ENCODE results near the gene RASAL3. TPM values are rescaled to one million over a fixed set of nuclear protein-coding genes. Genes with fewer than 3 reads are reported as not detected.

The RASAL3 gene
- total RNA-seq, 4 donors from 2014 or later, result 2.2 to 5.7 (median 2.9) TPM

DNA sequence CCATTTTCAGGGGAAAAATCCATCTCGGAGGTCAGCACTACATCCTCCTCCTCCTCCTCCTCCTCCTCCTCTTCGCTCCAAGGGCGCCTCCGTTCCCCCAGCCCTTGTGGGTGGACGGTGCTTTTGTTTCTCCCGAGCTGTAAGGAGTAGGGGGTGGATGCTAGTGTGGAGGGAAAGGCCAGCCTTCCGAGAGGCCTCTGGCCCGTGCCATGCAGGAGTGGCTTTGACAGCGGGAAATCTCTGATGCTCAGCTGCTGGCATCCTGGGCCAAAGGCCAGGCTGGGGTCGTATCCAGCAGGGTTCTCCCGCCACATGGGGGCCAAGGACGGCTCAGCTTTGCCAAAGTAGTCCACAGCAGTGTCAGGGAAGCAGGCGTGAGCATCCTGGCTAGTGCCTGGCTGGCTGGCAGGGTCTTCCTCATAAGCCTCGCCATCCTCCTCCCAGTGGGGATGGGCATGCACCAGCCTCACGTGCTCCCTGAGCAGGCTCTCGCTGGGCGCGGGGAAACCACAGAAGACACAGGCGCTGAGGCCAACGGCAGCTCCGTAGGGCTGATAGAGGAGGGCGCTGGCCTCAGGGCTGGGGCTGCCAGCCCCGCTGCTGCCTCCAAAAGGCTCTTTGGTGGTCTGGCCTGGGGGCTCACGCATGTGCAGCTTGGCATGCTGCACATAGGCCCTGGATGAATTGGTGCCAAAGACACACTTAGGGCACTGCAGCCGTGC, 25.1 kb downstream of the RASAL3 start:
- no peaks in the 10 kb centered on the region for H3K27me3 ChIP-seq
- no peaks in the 10 kb centered on the region for H3K9me3 ChIP-seq
- H3K4me1 ChIP-seq, result peaks cover 0 to 29% (median 19%) of the 10 kb centered on the region in 3 donors
- DNase-seq, result no peak
- intact Hi-C loops (cut with DNase I), result no loop called here
- TF ChIP-seq POLR2A (IDR thresholded peaks at IDR 0.05), result no peak
- TF ChIP-seq, protein P1, sequence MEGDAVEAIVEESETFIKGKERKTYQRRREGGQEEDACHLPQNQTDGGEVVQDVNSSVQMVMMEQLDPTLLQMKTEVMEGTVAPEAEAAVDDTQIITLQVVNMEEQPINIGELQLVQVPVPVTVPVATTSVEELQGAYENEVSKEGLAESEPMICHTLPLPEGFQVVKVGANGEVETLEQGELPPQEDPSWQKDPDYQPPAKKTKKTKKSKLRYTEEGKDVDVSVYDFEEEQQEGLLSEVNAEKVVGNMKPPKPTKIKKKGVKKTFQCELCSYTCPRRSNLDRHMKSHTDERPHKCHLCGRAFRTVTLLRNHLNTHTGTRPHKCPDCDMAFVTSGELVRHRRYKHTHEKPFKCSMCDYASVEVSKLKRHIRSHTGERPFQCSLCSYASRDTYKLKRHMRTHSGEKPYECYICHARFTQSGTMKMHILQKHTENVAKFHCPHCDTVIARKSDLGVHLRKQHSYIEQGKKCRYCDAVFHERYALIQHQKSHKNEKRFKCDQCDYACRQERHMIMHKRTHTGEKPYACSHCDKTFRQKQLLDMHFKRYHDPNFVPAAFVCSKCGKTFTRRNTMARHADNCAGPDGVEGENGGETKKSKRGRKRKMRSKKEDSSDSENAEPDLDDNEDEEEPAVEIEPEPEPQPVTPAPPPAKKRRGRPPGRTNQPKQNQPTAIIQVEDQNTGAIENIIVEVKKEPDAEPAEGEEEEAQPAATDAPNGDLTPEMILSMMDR (IDR thresholded peaks at IDR 0.05), result no peak
- H3K27ac ChIP-seq, result peak overlapping the region in 1 of 4 donors; percentile 5
- H3K4me3 ChIP-seq, result no peak overlapping the region
- peaks cover 0 to 6% (median 0%) of the 10 kb centered on the region in 3 donors for H3K36me3 ChIP-seq
- 60 to 96% methylated on average over 1 to 5 of the region's 25 CpGs for WGBS, 2 donors

DNA sequence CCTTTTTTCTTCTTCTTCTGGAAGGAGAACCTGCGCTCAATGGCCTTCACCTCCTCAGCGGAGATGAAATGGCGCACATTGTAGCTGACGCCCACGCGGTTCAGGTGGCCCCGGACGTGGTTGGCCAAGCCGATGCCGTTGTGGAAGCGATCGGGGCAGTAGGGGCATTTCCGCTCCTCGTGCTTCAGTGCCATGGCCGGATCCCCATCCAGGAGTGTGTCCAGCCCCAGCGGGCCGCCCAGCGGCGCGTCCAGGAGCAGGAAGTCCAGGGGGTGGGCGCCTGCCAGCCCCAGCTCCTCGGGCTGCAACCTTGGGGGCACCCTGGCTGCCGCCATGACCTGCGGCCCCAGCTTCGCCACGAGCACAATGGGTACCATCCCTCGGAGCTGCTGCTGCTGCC, 25.8 kb downstream of the RASAL3 start:
- intact Hi-C loops (cut with DNase I), result no loop called here
- TF ChIP-seq, protein P1 (IDR thresholded peaks at IDR 0.05), result no peak
- no peak for TF ChIP-seq POLR2A (IDR thresholded peaks at IDR 0.05)
- 90 to 93% methylated on average over 2 to 5 of the region's 27 CpGs for WGBS, 2 donors
- no peak for DNase-seq
- no peaks in the 10 kb centered on the region for H3K9me3 ChIP-seq
- peak overlapping the region in 2 of 4 donors; percentile 4 to 55 for H3K27ac ChIP-seq
- H3K4me3 ChIP-seq, result no peak overlapping the region
- H3K36me3 ChIP-seq, result peaks cover 0 to 6% (median 0%) of the 10 kb centered on the region in 3 donors
- no peaks in the 10 kb centered on the region for H3K27me3 ChIP-seq
- peaks cover 0 to 30% (median 22%) of the 10 kb centered on the region in 3 donors for H3K4me1 ChIP-seq

DNA sequence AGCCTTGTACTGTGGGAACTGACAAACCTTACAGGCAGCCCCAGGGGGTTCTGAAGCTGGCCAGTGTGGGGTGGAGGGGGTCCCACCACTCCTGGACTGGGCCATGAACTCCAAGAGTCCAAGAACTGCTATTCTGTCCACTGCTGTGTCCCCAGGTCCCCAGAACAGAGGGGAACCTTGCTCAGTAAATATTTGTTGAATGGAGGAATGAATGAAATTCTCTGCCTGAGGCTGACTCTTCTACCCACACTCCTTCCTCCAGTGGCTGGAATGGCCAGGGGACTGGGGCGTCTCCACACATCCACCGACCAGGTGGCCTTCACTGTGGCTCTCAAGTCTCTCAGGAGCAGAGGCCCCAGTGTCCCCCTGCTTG, 26.2 kb downstream of the RASAL3 start:
- WGBS, 2 donors, result 90% methylated on average over 2 of the region's 2 CpGs; no CpG with 5 or more reads in 1 of the 2 donors
- H3K36me3 ChIP-seq, result peaks cover 0 to 6% (median 0%) of the 10 kb centered on the region in 3 donors
- intact Hi-C loops (cut with DNase I), result no loop called here

DNA sequence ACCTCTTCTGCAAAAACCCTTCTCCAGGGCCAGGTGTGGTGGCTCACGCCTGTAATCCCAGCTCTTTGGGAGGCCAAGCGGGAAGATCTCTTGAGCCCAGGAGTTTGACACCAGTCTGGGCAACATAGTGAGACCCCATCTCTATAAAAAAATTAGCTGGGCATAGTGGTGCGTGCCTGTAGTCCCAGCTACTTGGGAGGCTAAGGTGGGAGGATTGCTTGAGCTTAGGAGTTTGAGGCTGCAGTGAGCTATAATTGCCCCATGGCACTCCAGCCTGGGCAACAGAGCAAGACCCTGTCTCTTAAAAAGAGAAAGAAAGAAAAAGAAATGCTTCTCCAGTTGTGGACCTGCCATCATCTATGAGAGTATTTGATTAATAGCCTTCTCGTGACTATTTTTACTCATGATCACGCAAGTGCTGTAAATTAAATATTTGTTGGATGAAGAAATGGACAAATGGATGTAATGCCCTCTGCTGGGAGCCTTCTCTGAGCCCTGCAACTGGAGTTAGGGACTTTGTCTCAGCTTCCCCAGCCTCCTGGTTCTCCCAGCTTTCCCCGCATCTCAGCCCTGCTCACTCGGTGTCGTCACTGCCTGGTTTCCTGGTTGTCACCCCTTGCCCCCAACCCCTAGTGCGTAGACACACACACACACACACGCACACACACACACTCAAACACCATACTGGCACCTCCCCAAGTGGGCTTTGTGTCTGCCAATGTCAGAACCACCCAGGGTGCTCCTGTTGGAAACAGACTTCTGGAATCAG, 26.8 kb downstream of the RASAL3 start:
- WGBS, 2 donors, result 58 to 71% methylated on average over 7 of the region's 10 CpGs
- H3K27ac ChIP-seq, result peak overlapping the region in 3 of 4 donors; percentile 24 to 74 (median 55)

More for the DNA sequence above, 26.2 kb downstream of the RASAL3 start:
- H3K4me3 ChIP-seq, result no peak overlapping the region
- no peaks in the 10 kb centered on the region for H3K9me3 ChIP-seq
- peak overlapping the region in 3 of 4 donors; percentile 4 to 74 (median 55) for H3K27ac ChIP-seq
- no peaks in the 10 kb centered on the region for H3K27me3 ChIP-seq
- DNase-seq, result no peak
- peaks cover 2 to 35% (median 27%) of the 10 kb centered on the region in 3 donors for H3K4me1 ChIP-seq
- TF ChIP-seq, protein P1 (IDR thresholded peaks at IDR 0.05), result no peak
- no peak for TF ChIP-seq POLR2A (IDR thresholded peaks at IDR 0.05)

More for the DNA sequence above, 26.8 kb downstream of the RASAL3 start:
- intact Hi-C loops (cut with DNase I), result no loop called here
- Histone ChIP-seq H3K27me3 (no peaks in the 10 kb centered on the region), H3K4me1 (peaks cover 6 to 40% (median 28%) of the 10 kb centered on the region in 3 donors), H3K9me3 (no peaks in the 10 kb centered on the region), H3K4me3 (no peak overlapping the region), H3K36me3 (peaks cover 0 to 6% (median 0%) of the 10 kb centered on the region in 3 donors)
- no peak for TF ChIP-seq POLR2A (IDR thresholded peaks at IDR 0.05)
- TF ChIP-seq, protein P1 (IDR thresholded peaks at IDR 0.05), result peak in 2 of 6 experiments; percentile 17 to 18
- DNase-seq, result no peak

All from esophagus squamous epithelium (tissue), 5 donors.